Fibroblast of skin of scalp (primary cell): ENCODE results near the gene DCP1B.

Experiments used
- DNase-seq: peaks from one replicate; pipeline ENCODE4 v3.0.0-alpha.2; 2013

Gene DCP1B

GRCh38 chr12:2017546-2018337 is 13.5 kb upstream of the DCP1B start:
- DNase-seq, result peak; percentile 47

DNA sequence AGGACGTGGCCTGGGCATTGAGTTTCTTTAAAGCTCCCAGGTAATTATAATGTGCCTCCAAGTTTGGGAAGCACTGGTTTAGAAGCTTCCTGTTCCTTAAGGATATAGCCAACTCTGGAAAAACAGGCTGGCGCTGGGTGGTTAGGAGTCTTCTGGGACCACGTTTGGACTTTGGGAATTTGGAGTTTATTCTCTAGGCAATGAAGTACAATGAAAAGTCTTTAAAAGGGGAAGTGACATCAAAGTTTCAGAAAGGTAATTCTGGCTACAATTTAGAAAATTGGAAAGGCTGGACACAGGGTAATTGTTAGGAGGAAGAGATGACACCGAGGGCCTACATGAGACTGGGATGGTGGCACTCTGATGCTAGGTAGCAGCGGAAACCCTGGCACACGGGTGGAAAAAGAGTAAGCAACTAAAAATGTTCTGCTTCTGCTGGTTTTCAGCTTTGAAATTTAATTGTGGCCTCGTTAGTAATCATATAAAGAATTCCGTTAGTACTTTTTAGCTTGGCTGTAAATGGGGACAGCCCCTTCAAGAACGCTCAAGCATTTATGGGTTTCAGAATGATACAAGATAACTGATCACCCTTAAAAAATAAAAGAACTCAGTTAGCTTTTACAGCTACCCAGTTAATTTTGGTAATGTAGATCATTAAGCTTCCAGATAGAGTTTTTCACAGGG is 12.7 kb upstream of the DCP1B start:
- DNase-seq, result no peak

GRCh38 chr12:2014231-2014630 is 10.0 kb upstream of the DCP1B start:
- DNase-seq, result no peak

- no peak for DNase-seq
Observed at GRCh38 chr12:2013527-2014223, 9.4 kb upstream of the DCP1B start.

DNA sequence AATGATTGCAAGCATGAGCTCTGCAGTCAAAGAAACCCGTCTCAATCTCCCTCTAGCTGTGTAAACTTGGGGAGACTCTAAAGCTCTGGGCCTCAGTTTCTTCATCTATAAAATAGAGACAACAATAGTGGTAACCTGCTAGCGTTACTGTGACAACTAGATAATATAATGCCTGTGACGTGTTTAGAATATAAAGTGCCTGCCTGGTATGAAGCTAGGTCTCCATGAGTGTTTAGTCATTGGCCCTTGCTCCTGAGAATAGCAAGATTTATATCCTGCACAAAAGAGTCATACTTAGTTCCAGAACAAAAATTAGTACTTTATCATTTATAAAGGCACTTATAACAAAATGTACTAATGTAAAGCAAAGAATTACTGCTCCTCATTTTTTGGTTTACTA is 8.8 kb upstream of the DCP1B start:
- DNase-seq, result no peak

DNA sequence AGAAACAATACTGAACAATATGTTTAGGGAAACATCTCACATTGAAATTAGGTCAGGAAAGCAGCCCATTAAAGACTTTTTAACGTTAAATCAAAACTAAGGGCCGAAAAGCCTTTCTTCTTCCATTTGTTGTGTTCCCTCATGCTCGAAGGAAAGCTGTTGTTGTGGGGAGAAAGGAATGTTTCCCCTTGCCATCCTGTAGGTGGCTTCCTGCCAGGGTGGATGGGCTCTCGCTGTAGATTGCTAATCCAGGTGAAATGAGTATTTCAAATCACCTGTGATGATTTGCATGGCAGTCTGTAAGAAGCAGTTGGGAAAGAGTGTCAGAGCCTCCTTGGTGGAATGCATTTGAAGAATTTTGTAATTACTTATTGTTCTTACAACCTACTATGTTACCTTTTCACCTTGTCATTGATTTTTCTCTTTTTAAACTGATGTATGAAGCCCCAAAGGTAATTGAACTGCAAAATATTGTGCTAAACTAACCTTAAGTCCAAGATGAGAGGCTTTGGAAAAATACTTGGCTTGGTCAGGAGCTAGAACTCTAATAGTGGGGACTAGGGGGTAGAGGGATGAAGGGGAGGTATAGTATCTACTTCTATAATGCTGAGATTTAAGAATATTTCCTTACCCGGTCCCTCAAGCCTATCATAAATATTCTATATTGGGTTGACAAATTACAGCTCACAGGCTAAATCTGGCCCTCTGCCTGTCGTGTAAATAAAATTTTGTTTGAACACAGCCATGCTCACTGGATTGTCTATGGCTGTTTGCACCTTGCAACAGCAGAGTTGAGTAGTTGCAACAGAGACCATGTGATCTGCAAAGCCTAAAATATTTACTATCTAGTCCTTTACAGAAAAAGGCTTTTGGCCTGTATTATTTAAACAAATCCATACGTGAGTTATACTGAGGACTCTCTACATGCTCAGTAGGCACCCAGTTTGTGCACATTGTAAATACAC is 7.7 kb upstream of the DCP1B start:
- no peak for DNase-seq

GRCh38 chr12:2009623-2010022 is 5.4 kb upstream of the DCP1B start:
- no peak for DNase-seq

DNA sequence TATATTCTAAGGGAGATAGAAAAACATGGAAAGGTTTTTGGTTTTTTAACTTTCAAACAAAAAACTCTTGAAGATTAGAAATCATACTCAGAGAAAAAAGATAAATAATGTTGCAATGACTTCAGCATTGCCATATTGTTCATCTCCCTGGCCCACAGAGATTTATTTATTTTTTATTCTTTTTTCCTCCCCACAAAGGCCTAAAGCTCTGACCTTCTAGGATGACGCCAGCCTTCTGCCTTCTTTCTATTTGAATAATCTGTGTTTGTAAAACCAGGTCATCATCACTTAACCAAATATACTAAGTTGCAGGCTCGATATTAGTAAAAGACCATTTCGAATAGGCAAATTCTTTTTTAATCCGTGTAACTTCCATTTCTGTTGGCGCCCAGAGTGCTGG is 4.4 kb upstream of the DCP1B start:
- DNase-seq, result no peak

GRCh38 chr12:2003676-2004112 is 563 bp downstream of the DCP1B start:
- no peak for DNase-seq

DNA sequence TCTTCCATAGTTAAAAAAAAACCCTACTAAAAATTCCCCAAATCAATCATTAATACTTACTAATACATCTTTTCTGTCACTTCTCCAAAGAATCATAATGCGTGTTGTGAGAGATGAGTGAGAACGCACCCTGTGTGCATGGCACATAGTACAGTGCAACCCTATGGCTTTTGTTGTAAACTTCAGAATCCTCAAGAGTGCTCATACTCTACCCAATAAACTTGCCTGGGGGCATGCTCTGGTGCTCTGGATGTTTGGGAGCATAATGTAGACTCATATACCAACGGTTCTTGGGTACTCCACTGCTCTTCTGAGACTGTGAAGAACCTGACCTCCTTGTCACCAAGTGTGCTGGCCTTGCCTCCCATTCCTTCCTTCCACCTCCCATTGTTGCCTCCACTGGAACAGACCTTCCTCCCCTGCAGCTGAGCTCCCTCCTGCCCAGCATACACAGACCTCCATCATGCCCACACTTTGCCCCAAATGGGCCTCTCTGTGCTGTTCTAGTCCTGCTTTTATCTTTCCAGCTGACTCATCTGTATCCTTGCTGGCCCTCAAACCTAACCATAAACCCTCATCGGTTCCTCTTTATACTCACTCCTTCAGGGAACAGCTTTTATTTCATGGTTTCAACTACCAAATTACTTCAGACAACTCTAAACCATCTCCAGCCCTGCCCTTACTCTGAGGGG is 8.9 kb downstream of the DCP1B start:
- no peak for DNase-seq

DNA sequence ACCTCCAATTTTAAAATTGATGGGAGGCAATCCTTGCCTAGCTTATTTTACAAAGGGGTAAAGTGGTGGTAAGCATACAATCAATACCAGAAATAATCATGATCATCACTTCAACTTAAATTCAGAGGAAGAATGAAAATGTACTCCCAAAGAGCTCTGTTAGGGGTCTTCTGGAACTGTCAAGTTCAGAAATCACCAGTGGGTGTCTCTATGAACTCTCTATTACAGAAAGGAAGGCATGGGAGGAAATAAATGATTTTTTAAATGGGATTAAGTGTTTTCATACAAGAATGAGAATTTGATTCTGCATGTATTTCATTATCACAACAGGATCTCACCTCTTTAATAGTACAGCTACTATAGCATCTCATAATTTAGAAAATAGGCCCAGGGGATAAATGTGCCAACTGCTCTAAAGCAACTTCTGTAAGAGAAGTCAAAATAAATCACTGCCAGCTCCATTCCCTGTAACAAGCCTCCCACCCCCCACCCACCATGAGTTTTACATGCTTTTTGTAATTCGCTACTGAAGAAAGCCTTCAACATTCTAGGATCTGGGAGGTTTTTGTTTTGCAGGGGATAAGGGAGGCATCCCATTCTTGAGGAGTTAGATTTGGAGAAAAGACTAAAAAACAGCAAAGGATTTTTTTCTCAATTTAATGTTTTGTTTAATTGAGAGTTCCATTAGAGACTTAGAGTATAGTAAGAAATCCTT is 9.7 kb downstream of the DCP1B start:
- DNase-seq, result no peak

DNA sequence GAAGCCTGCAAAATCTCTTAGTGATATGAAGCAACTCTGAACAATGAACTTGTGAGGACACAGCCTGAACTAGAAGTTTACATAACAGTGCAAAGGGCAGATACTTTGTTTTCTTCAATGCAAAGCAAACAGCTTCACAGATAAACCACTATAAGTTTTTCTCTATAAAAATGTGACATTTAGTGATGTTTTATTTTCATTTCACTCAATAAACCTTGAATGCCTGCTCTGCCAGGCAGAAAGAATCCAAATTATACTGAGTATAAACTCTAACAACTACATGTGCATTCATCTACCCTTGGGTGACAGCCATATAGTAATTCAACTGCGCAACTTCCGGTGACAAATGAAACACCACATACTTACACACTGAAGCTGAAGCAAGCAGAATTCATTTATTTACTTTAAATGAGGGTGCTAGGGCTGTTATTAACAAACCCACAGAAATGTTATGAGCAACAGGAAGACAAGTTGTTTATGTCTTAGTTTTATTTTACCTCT is 10.3 kb downstream of the DCP1B start:
- DNase-seq, result peak; percentile 36

DNA sequence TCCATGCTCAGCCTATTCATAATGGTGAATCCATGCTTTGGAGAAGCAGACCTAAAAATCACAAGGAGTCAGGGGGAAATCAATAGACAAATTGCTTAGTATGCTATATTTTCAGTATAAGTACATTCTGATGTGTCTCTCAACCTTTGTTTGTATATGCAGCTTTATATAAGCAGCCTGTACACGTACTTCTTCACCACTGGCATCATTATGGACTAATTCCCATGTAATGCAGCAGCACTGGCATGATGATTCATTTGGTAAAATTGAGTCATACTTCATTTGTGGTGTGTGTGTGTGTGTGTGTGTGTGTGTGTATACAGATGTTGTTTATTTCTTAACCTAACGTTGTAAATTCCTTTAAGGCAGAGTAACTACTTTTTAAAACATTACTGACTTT is 10.9 kb downstream of the DCP1B start:
- DNase-seq, result peak; percentile 89

GRCh38 chr12:1992732-1993131 is 11.5 kb downstream of the DCP1B start:
- no peak for DNase-seq

GRCh38 chr12:1989111-1989510 is 15.1 kb downstream of the DCP1B start:
- no peak for DNase-seq

- no peak for DNase-seq
Observed at GRCh38 chr12:1984759-1985158, 19.5 kb downstream of the DCP1B start.

GRCh38 chr12:1980282-1980681 is 24.0 kb downstream of the DCP1B start:
- DNase-seq, result no peak

- no peak for DNase-seq
Observed at GRCh38 chr12:1978078-1978862, 26.0 kb downstream of the DCP1B start.

DNA sequence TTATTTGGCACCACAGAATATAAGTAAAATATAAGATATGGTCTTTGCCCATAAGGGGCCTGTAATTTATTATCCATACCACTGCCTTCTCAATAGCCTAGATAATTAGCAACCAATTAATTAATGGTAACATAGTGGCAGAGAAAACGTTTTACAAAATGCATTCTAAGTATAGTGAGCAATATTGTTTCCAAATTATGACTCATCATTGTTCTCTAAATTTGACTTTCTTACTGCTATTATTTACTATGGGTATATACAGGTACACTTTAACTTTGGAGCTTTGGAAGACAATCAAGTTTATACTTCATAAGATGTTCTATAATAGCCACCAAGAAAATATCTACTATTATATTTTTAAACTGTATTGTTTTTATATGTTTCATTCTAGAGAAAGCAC is 26.7 kb downstream of the DCP1B start:
- no peak for DNase-seq

- DNase-seq, result no peak
Observed at GRCh38 chr12:1977109-1977508, 27.1 kb downstream of the DCP1B start.
